Epidermal melanocyte (primary cell): ENCODE results near the gene THSD4.

ENCODE experiments used
- DNase-seq: peaks from one replicate; pipeline ENCODE4 v3.0.0; 2011; ENCODE audit warnings: low spot score; ENCODE audit not compliant: insufficient read length

Gene THSD4

DNA sequence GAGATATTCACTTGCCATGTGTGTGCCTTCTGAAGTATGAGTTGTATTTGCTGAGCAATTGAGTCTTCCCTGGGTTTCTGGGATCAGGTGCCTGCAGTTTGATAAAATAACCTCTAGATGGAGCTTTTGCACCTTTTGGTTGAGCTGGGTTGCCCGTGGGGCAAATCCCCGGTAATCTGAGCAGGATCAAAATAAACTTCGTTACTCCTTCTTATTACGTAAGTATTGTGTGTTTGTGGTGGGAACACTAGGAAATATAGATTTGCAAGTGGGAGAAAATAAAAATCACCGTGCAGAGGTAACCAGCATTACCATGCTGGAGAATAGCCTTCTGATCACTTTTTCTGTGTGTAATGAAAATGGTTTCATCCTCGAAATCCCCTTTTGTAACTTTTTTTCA is 417.7 kb downstream of the THSD4 start:
- DNase-seq: no peak

- DNase-seq: no peak
Observed at GRCh38 chr15:71538181-71538580, 422.9 kb downstream of the THSD4 start.

GRCh38 chr15:71541746-71542145 is 426.5 kb downstream of the THSD4 start:
- no peak for DNase-seq

GRCh38 chr15:71542836-71543235 is 427.6 kb downstream of the THSD4 start:
- DNase-seq: no peak

GRCh38 chr15:71543413-71543812 is 428.1 kb downstream of the THSD4 start:
- no peak for DNase-seq

- DNase-seq: no peak
Observed at GRCh38 chr15:71545223-71545760, 430.0 kb downstream of the THSD4 start.

- no peak for DNase-seq
Observed at GRCh38 chr15:71545923-71546322, 430.7 kb downstream of the THSD4 start.

DNA sequence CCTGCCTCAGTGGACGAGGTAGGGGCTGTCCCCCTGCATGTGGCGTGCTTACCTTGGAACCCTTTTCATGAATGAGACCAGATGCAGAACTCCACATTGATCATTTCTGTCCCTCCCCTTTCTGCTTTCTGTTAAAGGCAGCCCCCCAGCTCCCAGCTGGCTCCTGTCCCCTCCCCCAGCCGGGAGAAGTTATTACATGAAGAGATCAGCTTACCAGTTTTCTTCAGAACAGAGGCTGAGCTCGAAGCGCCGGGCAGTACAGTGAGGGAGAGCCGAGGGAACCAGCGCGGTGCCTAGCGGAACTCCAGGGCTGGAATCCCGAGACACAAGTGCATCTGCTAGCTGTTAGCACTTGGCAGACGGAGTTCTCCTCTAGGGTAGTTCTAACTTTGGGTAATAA is 431.7 kb downstream of the THSD4 start:
- no peak for DNase-seq

DNA sequence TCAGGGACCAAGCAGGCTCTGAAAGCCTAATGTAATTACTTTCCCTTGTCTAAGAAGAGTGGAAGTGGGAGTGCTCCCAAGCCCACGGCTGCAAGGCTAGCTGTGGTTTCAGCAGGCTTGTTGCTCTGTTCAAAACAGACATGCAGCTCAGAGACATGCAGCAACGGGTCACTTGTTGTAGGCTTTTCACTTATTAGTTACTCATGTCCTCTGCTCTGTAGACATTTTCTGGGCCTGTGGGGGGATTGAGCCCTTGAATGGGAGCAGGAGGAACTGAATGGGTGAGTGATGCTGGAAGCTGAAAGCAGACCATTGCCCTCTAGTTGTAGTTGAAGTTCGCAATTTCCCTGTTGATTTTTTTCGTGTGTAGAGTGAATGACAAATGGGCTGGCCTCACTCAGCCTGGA is 433.1 kb downstream of the THSD4 start:
- no peak for DNase-seq

- no peak for DNase-seq
Observed at GRCh38 chr15:71549091-71549490, 433.8 kb downstream of the THSD4 start.

DNA sequence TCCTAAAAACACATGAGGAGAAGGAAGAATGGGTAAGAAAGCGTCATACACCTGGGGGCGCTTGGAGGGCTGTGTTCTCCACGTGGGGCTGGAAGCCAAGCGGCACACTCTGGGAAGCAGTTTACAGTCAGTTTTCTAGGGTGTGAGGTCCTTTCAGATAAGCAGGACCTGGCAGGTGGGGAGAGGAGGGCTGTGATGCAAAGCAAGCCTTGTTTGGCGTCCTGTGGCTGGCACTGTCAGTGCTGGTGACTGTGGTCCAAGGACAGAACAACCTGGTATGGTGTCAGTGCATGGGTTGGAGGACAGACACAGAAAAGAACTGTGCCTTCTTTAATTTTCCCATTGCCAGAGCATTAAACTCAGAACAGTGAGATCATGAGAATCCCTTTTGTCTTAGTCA is 434.4 kb downstream of the THSD4 start:
- DNase-seq: no peak

- no peak for DNase-seq
Observed at GRCh38 chr15:71551566-71551965, 436.3 kb downstream of the THSD4 start.

GRCh38 chr15:71559098-71559497 is 443.8 kb downstream of the THSD4 start:
- DNase-seq: no peak

DNA sequence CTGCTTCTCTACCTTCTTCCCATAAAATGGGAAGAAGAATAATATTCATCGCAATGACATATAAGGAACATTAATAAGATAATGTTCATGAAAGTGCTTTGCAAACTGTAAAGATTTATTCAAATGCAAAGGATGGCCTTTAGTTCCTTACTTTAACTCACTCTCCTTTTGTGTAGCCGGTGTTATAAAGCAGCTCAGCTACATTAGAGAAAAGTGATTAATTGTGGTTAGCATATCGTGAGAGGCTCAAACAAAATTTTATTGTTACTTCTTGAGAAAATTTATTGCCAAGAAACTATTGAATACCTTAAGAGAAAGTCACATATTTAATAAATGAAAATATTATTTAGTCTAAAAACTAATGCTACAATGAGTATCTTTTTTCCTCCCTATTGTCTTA is 444.3 kb downstream of the THSD4 start:
- DNase-seq: no peak

GRCh38 chr15:71562251-71562650 is 447.0 kb downstream of the THSD4 start:
- DNase-seq: no peak

GRCh38 chr15:71564217-71564616 is 448.9 kb downstream of the THSD4 start:
- no peak for DNase-seq

GRCh38 chr15:71565006-71565405 is 449.7 kb downstream of the THSD4 start:
- DNase-seq: no peak

DNA sequence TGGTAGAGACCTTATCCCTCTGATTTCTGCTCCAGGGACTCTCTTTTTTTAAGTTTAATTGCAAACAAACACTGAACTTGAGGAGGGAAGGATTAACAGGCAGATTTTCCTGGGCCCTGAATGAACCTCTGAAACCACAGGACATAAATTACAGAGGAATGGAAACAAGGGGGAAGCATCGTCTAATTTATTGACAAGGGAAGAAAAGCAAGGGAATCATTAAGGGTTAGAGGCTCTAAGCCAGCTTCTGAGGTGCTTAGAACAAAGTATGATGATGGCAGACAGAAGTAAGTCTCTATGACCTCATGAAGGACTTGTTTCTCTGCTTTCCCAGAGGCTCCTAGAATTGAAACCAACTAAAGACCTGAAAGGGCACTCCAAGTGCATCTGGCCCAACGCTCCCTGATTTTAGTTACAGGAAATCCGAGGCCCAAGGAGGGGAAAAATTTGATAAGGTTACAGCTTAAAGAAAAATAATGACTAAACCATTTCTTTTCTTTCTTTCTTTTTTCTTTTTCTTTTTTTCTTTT is 450.4 kb downstream of the THSD4 start:
- no peak for DNase-seq

GRCh38 chr15:71566226-71566625 is 451.0 kb downstream of the THSD4 start:
- DNase-seq: no peak

DNA sequence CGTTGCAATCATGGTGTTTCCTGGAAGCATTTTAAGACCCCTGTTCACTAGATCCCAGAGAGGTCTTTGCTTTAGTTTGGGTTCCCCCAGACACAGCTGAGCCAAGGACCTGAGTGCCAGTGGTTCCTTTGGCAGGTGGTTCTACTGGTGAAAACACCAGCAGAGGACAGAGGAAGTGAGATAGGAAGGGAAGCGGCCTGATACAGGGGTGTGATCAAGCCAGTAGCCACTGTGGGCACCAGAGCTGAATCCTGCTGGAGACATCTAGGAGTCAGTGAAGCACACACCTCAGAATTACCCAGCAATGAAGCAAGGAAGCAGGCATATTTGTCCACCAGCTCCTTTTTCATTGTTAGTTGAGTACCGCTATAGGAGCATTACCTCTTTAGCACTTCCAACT is 451.9 kb downstream of the THSD4 start:
- no peak for DNase-seq

DNA sequence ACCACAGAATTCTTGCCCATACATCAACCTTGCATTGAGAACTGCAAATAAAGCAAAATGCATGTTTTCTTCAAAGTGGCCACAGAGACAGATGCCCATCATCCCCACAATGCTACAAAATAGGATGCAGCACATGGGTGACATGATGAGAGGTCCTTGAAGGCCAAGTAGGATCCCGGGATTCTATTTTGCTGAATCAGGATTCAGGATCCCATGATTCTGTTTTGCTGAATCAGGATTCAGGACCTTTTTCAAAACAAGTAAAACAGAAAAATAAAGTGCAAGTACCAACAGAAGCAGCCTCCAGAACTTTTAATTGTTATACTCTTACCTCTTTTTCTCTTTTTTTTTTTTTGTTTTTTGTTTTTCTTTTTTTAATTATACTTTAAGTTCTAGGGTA is 453.0 kb downstream of the THSD4 start:
- DNase-seq: no peak

- DNase-seq: no peak
Observed at GRCh38 chr15:71570736-71571135, 455.5 kb downstream of the THSD4 start.

- no peak for DNase-seq
Observed at GRCh38 chr15:71571641-71572040, 456.4 kb downstream of the THSD4 start.
